Body of pancreas (tissue), 4 donors: Measurements from ENCODE around the gene MRGPRE.

Source experiments
- POLR2A ChIP-seq, 3 donors: fragments of 450-650 bp; IDR thresholded peaks; one replicate each; pipeline ENCODE4 v1.6.1; 2016; ENCODE audit warnings: antibody characterized with exemption in 3 of 3, mild to moderate bottlenecking in 2 of 3
- TF ChIP-seq, protein P1 (sequence below), 7 experiments: fragments of 450-650 bp in 4 of 7; fragments of 200-600 bp in 3 of 7; sonication (generic) in 3 of 7; IDR thresholded peaks; one replicate each; pipeline ENCODE4 v1.5.1; 2016 to 2019; ENCODE audit warnings: antibody characterized with exemption in 7 of 7

DNA sequence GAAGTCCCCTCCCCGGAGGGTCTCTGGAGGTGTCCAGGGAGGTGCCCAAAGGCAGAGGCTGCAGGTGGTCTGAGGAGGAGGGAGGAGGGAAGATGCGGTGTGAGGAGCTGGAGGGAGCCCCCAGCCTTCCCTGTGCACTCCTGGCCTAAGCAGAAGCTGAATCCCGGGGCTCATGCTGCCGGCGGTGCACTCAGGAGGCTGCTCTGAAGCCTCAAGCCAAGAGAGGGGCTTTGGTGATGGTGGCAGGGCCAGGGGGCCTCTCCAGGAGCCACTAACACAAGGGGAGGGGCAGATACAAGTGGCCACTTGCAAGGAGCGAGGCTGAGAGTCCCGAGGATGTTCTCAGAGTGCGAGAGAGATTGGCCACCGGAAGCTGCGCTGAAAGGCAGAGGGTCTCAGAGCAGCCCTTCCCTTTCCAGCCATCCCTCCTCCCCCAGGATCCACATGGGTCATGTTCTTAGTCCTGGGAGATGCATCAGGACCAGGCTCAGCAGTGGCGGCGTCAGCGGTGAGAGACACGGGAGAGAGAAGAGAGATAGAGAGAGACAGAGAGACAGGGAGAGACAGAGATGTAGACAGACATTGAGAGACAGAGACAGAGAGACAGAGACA, 12.8 kb downstream of the MRGPRE start:
- TF ChIP-seq, protein P1, sequence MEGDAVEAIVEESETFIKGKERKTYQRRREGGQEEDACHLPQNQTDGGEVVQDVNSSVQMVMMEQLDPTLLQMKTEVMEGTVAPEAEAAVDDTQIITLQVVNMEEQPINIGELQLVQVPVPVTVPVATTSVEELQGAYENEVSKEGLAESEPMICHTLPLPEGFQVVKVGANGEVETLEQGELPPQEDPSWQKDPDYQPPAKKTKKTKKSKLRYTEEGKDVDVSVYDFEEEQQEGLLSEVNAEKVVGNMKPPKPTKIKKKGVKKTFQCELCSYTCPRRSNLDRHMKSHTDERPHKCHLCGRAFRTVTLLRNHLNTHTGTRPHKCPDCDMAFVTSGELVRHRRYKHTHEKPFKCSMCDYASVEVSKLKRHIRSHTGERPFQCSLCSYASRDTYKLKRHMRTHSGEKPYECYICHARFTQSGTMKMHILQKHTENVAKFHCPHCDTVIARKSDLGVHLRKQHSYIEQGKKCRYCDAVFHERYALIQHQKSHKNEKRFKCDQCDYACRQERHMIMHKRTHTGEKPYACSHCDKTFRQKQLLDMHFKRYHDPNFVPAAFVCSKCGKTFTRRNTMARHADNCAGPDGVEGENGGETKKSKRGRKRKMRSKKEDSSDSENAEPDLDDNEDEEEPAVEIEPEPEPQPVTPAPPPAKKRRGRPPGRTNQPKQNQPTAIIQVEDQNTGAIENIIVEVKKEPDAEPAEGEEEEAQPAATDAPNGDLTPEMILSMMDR (IDR thresholded peaks at IDR 0.05), result no peak
- no peak for TF ChIP-seq POLR2A (IDR thresholded peaks at IDR 0.05)
